GM18519 (cell line): ENCODE results near the gene GATAD2B.
A peak's percentile ranks its signal among the peaks of the same experiment; 100 is the strongest.
"Not testable (repeated sequence)": the region's sequence is repeated elsewhere in the genome, so short reads cannot be mapped to it uniquely, and the experiment has no call there.

Source experiments
- ATAC-seq: cut with Tn5 transposase; IDR thresholded peaks from one replicate; pipeline ENCODE4 v1.9.1; 2021; ENCODE audit warnings: mild to moderate bottlenecking, moderate library complexity; ENCODE audit not compliant: unreplicated experiment, low FRiP score

GATAD2B gene

DNA sequence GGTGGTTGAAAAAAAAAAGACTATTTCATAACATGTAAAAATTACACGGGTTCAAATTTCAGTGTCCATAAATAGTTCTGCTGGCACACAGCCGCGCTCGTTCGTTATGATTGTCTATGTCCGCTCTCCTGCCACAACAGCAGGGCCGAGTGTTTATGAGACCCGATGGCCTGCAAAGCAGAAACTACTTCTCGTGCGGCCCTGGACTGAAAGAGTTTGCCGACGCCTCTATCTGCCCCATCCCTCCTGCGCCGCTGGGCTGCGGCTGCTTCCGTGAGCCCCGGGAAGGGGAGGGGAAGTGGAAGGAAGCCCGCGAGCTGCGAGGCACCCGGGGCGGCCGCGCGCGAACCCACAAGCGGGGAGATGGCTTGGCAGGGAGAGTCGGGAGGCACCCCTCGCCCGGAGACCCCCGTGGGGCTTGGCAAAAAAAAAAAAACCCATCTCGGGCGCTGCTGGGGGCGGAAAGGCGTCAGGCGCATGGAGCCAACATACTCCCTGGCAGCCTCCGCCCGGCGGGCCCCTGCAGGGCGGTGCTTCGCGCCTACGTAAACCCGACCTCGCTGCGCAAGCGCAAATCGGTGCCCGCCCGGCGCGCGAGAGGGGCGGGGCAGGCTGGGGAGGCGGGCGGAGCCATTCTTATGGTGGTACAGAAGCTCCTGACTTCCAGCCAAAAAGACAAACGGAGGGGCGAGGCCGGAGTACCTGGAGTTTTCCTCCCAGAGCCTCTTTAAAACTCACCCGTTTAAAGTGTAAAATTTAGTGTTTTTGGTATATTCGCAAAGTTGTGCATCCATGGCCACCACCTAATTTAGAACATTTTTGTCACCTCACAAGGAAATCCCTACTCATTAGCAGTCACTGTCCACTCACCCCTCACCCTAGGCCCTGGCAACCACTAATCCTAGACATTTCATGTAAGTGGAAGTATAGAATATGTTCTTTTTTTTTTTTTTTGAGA, 139.3 kb downstream of the GATAD2B start:
- peak; percentile 78 for ATAC-seq

GRCh38 chr1:153782648-153783047, 140.1 kb downstream of the GATAD2B start:
- not testable (repeated sequence) for ATAC-seq

- no peak for ATAC-seq
These were observed 142.2 kb downstream of the GATAD2B start for GRCh38 chr1:153780551-153780950.

GRCh38 chr1:153779781-153780541, 142.8 kb downstream of the GATAD2B start:
- no peak for ATAC-seq

DNA sequence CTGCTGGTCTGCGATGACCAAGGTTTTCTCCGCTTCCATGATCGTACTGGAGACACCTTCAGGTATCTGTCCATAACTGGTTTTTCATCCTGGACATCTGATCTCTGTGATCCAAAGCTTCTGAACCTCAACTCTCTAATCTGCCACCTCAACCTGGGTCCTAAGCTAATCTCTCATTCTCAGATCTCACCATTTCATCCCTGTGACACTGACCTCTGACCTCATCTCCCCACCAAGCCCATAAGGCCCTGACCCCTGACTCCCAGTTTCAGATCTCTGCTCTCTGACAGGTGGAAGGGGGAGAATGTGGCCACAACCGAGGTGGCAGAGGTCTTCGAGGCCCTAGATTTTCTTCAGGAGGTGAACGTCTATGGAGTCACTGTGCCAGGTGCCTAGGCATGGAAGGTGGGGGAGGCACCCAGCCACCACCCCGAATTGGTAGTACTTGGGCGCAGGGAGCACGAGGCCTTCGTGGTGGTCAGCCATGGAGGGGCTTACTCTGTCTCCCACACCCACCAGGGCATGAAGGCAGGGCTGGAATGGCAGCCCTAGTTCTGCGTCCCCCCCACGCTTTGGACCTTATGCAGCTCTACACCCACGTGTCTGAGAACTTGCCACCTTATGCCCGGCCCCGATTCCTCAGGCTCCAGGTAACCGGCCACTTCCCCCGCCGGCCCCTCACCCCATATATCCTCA, 143.8 kb downstream of the GATAD2B start:
- ATAC-seq: no peak

GRCh38 chr1:153778051-153778823, 144.5 kb downstream of the GATAD2B start:
- ATAC-seq: no peak

- no peak for ATAC-seq
These were observed 145.1 kb downstream of the GATAD2B start for GRCh38 chr1:153777648-153778047.

DNA sequence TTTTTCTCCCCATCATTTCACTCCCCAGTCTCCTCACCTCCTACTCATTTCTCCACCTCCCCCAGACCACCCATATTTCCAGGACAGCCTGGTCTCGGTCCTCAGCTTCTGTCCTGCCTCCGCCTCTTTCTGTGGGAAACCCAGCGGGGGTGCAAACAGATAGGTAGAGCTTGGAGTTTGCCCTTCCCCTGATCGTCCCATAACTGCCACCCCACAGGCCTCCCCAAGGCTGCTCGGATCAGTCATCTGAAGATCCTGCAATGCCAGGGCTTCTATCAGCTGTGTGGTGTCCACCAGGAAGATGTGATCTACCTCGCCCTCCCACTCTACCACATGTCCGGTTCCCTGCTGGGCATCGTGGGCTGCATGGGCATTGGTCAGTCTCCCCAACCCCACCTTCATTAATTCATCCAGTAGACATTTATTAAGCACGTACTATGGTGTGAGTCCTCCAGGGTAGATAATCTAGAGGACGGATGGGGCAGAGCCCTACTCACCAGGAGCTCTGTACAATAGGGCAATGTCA, 145.9 kb downstream of the GATAD2B start:
- no peak for ATAC-seq

GRCh38 chr1:153776352-153776751, 146.4 kb downstream of the GATAD2B start:
- ATAC-seq: no peak

GRCh38 chr1:153775458-153776327, 147.1 kb downstream of the GATAD2B start:
- ATAC-seq: no peak

- no peak for ATAC-seq
These were observed 147.9 kb downstream of the GATAD2B start, which contains the start of gene SLC27A3 for GRCh38 chr1:153774780-153775457. Gene SLC27A3 (plus strand): TSS chr1:153775407. CDS start chr1:153775498, 91 bp downstream.

DNA sequence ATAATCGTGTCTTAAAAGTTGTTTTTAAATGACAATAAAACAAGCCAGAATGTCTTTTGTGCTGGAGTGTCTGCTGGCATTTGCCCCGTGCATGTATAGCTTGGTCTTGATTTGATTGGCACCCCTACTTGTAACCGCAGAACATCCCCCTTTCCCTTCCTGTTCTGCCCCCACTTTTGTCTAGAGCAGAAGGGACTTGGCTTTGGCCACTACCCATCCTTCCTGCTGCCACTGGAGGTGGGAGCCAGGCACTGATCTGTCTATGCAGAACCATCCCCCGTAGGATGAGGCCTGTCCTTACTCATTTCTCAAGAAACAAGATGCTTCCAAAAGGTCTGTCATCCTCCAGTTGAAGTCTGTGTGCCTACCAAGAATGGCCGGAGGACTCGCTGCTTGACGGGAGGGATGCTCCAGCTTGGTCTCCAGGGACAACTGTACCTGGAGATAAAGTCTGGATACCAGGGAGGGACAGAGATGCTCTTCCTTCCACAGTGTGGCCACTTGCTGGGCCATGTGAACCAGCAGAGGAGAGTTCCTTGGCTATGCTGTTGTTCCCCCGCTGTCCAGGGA, 148.7 kb downstream of the GATAD2B start:
- ATAC-seq: no peak

DNA sequence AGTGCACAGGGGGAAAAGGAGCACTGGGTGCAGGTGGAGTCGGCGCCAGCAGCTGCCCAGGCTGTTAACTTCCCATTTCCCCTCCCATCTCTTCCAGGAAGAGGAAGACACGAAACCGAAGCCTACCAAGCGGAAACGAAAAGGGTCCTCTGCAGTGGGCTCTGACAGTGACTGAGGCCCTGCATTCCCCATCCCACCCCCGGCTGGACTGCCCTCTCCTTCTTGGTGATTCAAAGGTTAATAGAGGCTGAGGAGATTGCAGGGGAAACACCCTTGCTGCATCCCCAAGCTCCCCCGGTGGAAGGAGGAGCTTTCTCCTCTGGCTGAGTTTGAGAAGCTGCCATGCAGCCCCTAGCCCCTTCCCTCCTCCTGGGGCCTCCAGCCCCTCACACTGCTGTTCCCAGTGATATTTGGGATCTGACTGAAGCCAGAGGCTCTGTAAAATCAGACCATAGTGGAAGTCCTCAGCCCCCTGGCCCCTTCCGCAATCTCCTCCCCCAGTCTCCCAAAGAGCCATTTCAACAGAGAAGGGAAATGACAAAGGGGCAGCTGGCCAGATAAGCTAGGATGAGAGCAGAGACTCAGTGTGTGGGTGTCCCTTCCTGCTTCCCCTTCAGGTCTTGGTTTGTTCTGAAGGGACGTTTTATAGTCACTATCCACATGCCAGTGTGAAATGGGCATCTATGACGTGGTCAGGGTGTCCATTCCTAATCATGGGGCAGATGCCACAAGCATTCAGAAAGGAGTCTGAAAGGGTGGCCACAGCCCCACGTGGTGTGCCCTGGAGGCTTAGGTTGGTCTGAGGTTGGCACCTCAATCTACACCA, 149.5 kb downstream of the GATAD2B start:
- ATAC-seq: no peak

DNA sequence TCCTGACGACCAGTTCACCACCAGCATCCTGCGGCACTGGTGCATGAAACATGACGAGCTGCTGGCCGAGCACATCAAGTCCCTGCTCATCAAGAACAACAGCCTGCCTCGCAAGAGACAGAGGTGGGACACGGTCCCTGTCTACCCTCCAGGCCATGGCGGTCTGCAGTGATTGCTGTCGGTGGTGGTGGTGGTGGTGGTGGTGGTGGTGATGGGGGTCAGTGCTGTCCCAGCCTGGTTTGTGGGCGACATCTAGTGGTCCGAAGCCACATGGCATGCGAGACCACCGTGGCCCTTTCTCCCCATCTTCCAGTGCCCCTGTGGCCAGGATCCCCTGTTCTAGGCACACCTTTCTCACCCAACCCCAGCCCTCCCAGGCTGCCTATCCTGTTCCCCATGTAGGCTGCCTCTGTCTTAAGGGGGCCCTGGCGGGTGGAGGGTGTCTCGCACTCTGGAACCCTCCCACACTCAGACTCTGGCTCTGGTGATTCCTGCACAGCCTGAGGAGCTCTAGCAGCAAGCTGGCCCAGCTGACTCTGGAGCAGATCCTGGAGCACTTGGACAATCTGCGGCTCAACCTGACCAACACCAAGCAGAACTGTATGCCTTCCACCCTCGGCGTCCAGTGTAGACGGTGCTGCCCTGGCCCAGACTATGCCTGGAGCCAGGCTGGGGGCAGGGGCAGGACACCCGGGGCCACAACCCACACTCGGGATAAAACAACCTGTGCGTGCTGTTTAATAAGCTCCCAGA, 150.8 kb downstream of the GATAD2B start:
- ATAC-seq: no peak

DNA sequence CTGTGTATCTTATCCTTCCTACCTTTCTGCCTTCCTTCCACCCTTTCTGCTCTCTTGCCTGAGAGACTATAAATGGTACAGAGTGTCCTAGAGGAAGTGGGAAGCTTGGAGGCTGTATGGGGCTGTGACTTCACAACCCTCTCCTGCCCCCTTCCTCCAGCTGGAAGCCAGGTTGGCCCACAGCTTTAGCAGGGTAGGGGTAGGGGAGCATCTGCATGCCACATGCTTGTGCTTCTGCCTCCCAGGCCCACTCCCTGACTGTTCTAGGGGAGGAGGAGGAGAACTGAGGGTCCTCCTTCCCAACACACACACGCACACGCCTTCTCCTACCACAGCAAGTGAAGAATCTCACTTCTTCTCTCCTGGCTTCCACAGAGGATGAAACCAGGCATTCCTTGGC, 151.5 kb downstream of the GATAD2B start:
- ATAC-seq: no peak

DNA sequence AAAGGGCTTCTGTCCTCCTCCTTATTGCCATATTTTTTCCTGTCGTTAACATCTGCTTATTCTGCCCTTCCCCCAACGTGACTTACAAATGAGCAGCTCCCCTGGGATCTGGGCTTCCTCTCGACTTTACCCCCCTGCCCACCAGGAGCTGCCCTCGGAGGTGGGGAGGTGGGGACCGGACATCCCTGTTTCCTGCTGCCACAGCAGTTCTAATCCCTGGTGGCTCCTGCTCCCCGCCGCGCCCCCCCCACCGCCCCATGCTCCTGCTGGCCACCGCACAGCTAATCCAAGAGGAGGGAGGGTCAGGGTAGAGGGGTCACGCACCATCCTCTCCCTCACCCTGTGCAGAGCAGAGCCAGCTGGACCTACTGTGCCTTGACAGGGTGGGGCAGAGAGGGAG, 152.0 kb downstream of the GATAD2B start:
- ATAC-seq: no peak
